ENCODE data around the gene FOXN4. TPM values are rescaled to one million over a fixed set of nuclear protein-coding genes. Genes with fewer than 3 reads are reported as not detected.

FOXN4 gene
- total and polyA plus RNA-seq, 2 experiments from 2014 or later, result 0.15 to 2.5 TPM

- H3K27ac ChIP-seq, result no peak overlapping the region
- H3K9me3 ChIP-seq (ENCODE audit: low read depth), result no peaks in the 10 kb centered on the region
- H3K27me3 ChIP-seq, result no peaks in the 10 kb centered on the region
- DNase-seq (ENCODE audit: low read depth in 1 of 2, low spot score in 1 of 2), result no peak
- no peaks in the 10 kb centered on the region for H3K4me1 ChIP-seq (ENCODE audit: low read depth)
- no peak overlapping the region for H3K4me3 ChIP-seq
- TF ChIP-seq CTCF (IDR thresholded peaks at IDR 0.05; ENCODE audit: low read depth, low read length), result no peak
- H3K36me3 ChIP-seq, result peaks cover 75% of the 10 kb centered on the region
These were observed 67.1 kb downstream of the FOXN4 start for GRCh38 chr12:109241936-109242335.

GRCh38 chr12:109240365-109240764 lies 68.7 kb downstream of the FOXN4 start:
- DNase-seq (ENCODE audit: low read depth in 1 of 2, low spot score in 1 of 2), result no peak
- Histone ChIP-seq H3K4me1 (ENCODE audit: low read depth) (no peaks in the 10 kb centered on the region), H3K27ac (no peak overlapping the region), H3K27me3 (no peaks in the 10 kb centered on the region), H3K36me3 (peaks cover 80% of the 10 kb centered on the region), H3K4me3 (no peak overlapping the region), H3K9me3 (ENCODE audit: low read depth) (no peaks in the 10 kb centered on the region)
- no peak for TF ChIP-seq CTCF (IDR thresholded peaks at IDR 0.05; ENCODE audit: low read depth, low read length)

GRCh38 chr12:109239691-109240090 lies 69.4 kb downstream of the FOXN4 start:
- no peak for TF ChIP-seq CTCF (IDR thresholded peaks at IDR 0.05; ENCODE audit: low read depth, low read length)
- Histone ChIP-seq H3K27ac (no peak overlapping the region), H3K9me3 (ENCODE audit: low read depth) (no peaks in the 10 kb centered on the region), H3K4me1 (ENCODE audit: low read depth) (no peaks in the 10 kb centered on the region), H3K27me3 (no peaks in the 10 kb centered on the region), H3K36me3 (peaks cover 86% of the 10 kb centered on the region), H3K4me3 (no peak overlapping the region)
- DNase-seq (ENCODE audit: low read depth in 1 of 2, low spot score in 1 of 2), result no peak

GRCh38 chr12:109239179-109239578 lies 69.9 kb downstream of the FOXN4 start:
- no peak for DNase-seq (ENCODE audit: low read depth in 1 of 2, low spot score in 1 of 2)
- H3K27ac ChIP-seq, result no peak overlapping the region
- H3K36me3 ChIP-seq, result peaks cover 89% of the 10 kb centered on the region
- H3K27me3 ChIP-seq, result no peaks in the 10 kb centered on the region
- H3K4me3 ChIP-seq, result no peak overlapping the region
- no peak for TF ChIP-seq CTCF (IDR thresholded peaks at IDR 0.05; ENCODE audit: low read depth, low read length)
- H3K4me1 ChIP-seq (ENCODE audit: low read depth), result no peaks in the 10 kb centered on the region
- no peaks in the 10 kb centered on the region for H3K9me3 ChIP-seq (ENCODE audit: low read depth)

GRCh38 chr12:109236257-109236656 lies 72.8 kb downstream of the FOXN4 start:
- H3K4me1 ChIP-seq (ENCODE audit: low read depth), result no peaks in the 10 kb centered on the region
- H3K4me3 ChIP-seq, result no peak overlapping the region
- no peak for DNase-seq (ENCODE audit: low read depth in 1 of 2, low spot score in 1 of 2)

More at GRCh38 chr12:109236257-109236656, 72.8 kb downstream of the FOXN4 start:
- no peak for TF ChIP-seq CTCF (IDR thresholded peaks at IDR 0.05; ENCODE audit: low read depth, low read length)
- peaks cover 88% of the 10 kb centered on the region for H3K36me3 ChIP-seq
- no peaks in the 10 kb centered on the region for H3K27me3 ChIP-seq
- no peaks in the 10 kb centered on the region for H3K9me3 ChIP-seq (ENCODE audit: low read depth)
- H3K27ac ChIP-seq, result no peak overlapping the region
